Measurements from ENCODE around the gene KIAA2012.

KIAA2012 gene

GRCh38 chr2:202122980-202123720 lies 50.1 kb downstream of the KIAA2012 start:
- TF ChIP-seq USF1 (IDR thresholded peaks at IDR 0.05) (no peak), CREB1 (IDR thresholded peaks at IDR 0.05; ENCODE audit: low read depth) (no peak), TAF1 (IDR thresholded peaks at IDR 0.05; ENCODE audit: low read depth) (no peak)

GRCh38 chr2:202124286-202124685 lies 51.2 kb downstream of the KIAA2012 start:
- TF ChIP-seq RAD21 (IDR thresholded peaks at IDR 0.05; ENCODE audit: low read depth) (no peak), REST (IDR thresholded peaks at IDR 0.05; ENCODE audit: low read depth) (no peak), FOXM1 (IDR thresholded peaks at IDR 0.05; ENCODE audit: borderline replicate concordance, low read depth) (no peak), NFIC (IDR thresholded peaks at IDR 0.05) (no peak), ZBTB7A (IDR thresholded peaks at IDR 0.05; ENCODE audit: low read depth) (no peak), TEAD4 (IDR thresholded peaks at IDR 0.05) (no peak), TAF1 (IDR thresholded peaks at IDR 0.05; ENCODE audit: low read depth) (no peak), MAX (IDR thresholded peaks at IDR 0.05) (no peak), CEBPB (IDR thresholded peaks at IDR 0.05) (no peak), YY1 (IDR thresholded peaks at IDR 0.05; ENCODE audit: low read depth) (no peak), TCF12 (IDR thresholded peaks at IDR 0.05; ENCODE audit: low read depth) (no peak), CREB1 (IDR thresholded peaks at IDR 0.05; ENCODE audit: low read depth) (no peak), EGR1 (IDR thresholded peaks at IDR 0.05) (no peak), USF1 (IDR thresholded peaks at IDR 0.05) (no peak), EP300 (IDR thresholded peaks at IDR 0.05; ENCODE audit: borderline replicate concordance) (no peak)

GRCh38 chr2:202127687-202128331 lies 54.8 kb downstream of the KIAA2012 start:
- TF ChIP-seq FOXM1 (IDR thresholded peaks at IDR 0.05; ENCODE audit: borderline replicate concordance, low read depth) (no peak), MAX (IDR thresholded peaks at IDR 0.05) (no peak), EP300 (IDR thresholded peaks at IDR 0.05; ENCODE audit: borderline replicate concordance) (no peak), CREB1 (IDR thresholded peaks at IDR 0.05; ENCODE audit: low read depth) (no peak), REST (IDR thresholded peaks at IDR 0.05; ENCODE audit: low read depth) (no peak), TCF12 (IDR thresholded peaks at IDR 0.05; ENCODE audit: low read depth) (no peak), ZBTB7A (IDR thresholded peaks at IDR 0.05; ENCODE audit: low read depth) (no peak), EGR1 (IDR thresholded peaks at IDR 0.05) (no peak)

GRCh38 chr2:202129841-202130240 lies 56.8 kb downstream of the KIAA2012 start:
- TF ChIP-seq TCF12 (IDR thresholded peaks at IDR 0.05; ENCODE audit: low read depth) (no peak), REST (IDR thresholded peaks at IDR 0.05; ENCODE audit: low read depth) (no peak), YY1 (IDR thresholded peaks at IDR 0.05; ENCODE audit: low read depth) (no peak), TAF1 (IDR thresholded peaks at IDR 0.05; ENCODE audit: low read depth) (no peak), CREB1 (IDR thresholded peaks at IDR 0.05; ENCODE audit: low read depth) (no peak), CEBPB (IDR thresholded peaks at IDR 0.05) (no peak), RAD21 (IDR thresholded peaks at IDR 0.05; ENCODE audit: low read depth) (no peak), MAX (IDR thresholded peaks at IDR 0.05) (no peak), NFIC (IDR thresholded peaks at IDR 0.05) (no peak), USF1 (IDR thresholded peaks at IDR 0.05) (no peak), FOXM1 (IDR thresholded peaks at IDR 0.05; ENCODE audit: borderline replicate concordance, low read depth) (no peak), TEAD4 (IDR thresholded peaks at IDR 0.05) (no peak), EGR1 (IDR thresholded peaks at IDR 0.05) (no peak), ZBTB7A (IDR thresholded peaks at IDR 0.05; ENCODE audit: low read depth) (no peak), EP300 (IDR thresholded peaks at IDR 0.05; ENCODE audit: borderline replicate concordance) (no peak)
